Lower leg skin (tissue), 3 donors: ENCODE data around the gene OGDHL.

Source experiments
- POLR2A ChIP-seq, 2 donors: fragments of 450-650 bp; IDR thresholded peaks; one replicate each; pipeline ENCODE4 v1.6.1; 2016 to 2017; ENCODE audit warnings: antibody characterized with exemption in 2 of 2, mild to moderate bottlenecking in 1 of 2, moderate library complexity in 1 of 2
- TF ChIP-seq, protein P1 (sequence below), 3 donors: fragments of 450-650 bp; IDR thresholded peaks; one replicate each; pipeline ENCODE4 v1.5.1; 2016; ENCODE audit warnings: antibody characterized with exemption in 3 of 3, mild to moderate bottlenecking in 3 of 3, moderate library complexity in 2 of 3

DNA sequence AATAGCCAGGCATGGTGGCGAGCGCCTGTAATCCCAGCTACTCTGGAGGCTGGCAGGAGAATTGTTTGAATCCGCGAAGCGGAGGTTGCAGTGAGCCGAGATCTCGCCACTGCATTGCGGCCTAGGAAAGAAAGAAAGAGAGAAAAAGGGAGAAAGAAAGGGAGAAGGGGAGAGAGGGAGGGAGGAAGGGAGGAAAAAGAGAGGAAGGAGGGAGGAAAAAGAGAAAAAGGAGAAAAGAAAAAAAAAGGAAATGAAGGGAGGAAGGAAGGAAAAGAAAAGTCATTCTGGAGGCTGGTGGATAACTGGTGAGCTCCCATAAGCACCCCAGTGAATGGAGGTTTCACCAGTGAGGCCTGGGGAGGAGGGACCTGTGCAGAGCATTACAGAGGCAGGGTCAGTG, 7.6 kb upstream of the OGDHL start:
- TF ChIP-seq, protein P1, sequence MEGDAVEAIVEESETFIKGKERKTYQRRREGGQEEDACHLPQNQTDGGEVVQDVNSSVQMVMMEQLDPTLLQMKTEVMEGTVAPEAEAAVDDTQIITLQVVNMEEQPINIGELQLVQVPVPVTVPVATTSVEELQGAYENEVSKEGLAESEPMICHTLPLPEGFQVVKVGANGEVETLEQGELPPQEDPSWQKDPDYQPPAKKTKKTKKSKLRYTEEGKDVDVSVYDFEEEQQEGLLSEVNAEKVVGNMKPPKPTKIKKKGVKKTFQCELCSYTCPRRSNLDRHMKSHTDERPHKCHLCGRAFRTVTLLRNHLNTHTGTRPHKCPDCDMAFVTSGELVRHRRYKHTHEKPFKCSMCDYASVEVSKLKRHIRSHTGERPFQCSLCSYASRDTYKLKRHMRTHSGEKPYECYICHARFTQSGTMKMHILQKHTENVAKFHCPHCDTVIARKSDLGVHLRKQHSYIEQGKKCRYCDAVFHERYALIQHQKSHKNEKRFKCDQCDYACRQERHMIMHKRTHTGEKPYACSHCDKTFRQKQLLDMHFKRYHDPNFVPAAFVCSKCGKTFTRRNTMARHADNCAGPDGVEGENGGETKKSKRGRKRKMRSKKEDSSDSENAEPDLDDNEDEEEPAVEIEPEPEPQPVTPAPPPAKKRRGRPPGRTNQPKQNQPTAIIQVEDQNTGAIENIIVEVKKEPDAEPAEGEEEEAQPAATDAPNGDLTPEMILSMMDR (IDR thresholded peaks at IDR 0.05) = no peak
- TF ChIP-seq POLR2A (IDR thresholded peaks at IDR 0.05) = no peak
